SU-DHL-6 (cell line): ENCODE measurements around the gene LTBP1.

ENCODE experiments used
- H2AFZ ChIP-seq: fragments of 200-600 bp; sonication (generic); 2 replicates; pipeline ENCODE4 v1.6.1; 2014; ENCODE audit warnings: low read depth, mild to moderate bottlenecking, moderate library complexity, mixed read lengths, antibody characterized with exemption, low read length; ENCODE audit not compliant: severe bottlenecking
- H3F3A ChIP-seq: fragments of 200-600 bp; shearing (Covaris generic); 2 replicates; pipeline ENCODE4 v1.6.0; 2016; ENCODE audit warnings: antibody characterized with exemption, mild to moderate bottlenecking; ENCODE audit not compliant: insufficient read depth
- H3K27ac ChIP-seq: fragments of 200-600 bp; sonication (generic); 2 replicates; pipeline ENCODE4 v1.5.1; 2016; ENCODE audit warnings: low read depth, mild to moderate bottlenecking, low read length, moderate library complexity, mixed read lengths
- H3K27me3 ChIP-seq: fragments of 200-600 bp; sonication (generic), shearing (Covaris generic); 2 replicates; pipeline ENCODE4 v1.6.0; 2014; ENCODE audit warnings: mild to moderate bottlenecking, low read length
- H3K36me3 ChIP-seq: fragments of 200-600 bp; sonication (generic); 2 replicates; pipeline ENCODE4 v1.6.1; 2014; ENCODE audit warnings: mild to moderate bottlenecking, low read length, mixed read lengths
- H3K4me2 ChIP-seq: fragments of 300-600, 200-600 bp; shearing (Covaris generic), sonication (generic); 2 replicates; pipeline ENCODE4 v1.6.0; 2014; ENCODE audit warnings: low read length, low read depth, mild to moderate bottlenecking; ENCODE audit not compliant: poor library complexity, severe bottlenecking
- H3K4me3 ChIP-seq: fragments of 200-600 bp; sonication (generic); 2 replicates; pipeline ENCODE4 v1.5.1; 2014; ENCODE audit warnings: antibody characterized with exemption, low read length, mild to moderate bottlenecking, mixed read lengths; ENCODE audit not compliant: insufficient read depth, poor library complexity, severe bottlenecking
- H3K79me2 ChIP-seq: fragments of 200-600 bp; sonication (generic); 2 replicates; pipeline ENCODE4 v1.6.1; 2014; ENCODE audit warnings: mild to moderate bottlenecking, low read length, moderate library complexity; ENCODE audit not compliant: insufficient read depth
- H3K9ac ChIP-seq: fragments of 200-600 bp; sonication (generic); 2 replicates; pipeline ENCODE4 v1.7.0; 2014; ENCODE audit warnings: mild to moderate bottlenecking, low read length
- H3K9me2 ChIP-seq: fragments of 200-600 bp; sonication (generic); replicated peaks from 2 replicates; pipeline ENCODE4 v1.6.1; 2014; ENCODE audit warnings: low read length; ENCODE audit not compliant: insufficient read depth
- H3K9me3 ChIP-seq: fragments of 200-600 bp; sonication (generic); 2 replicates; pipeline ENCODE4 v1.6.1; 2014; ENCODE audit warnings: low read length, mixed read lengths; ENCODE audit not compliant: insufficient read depth
- H4K20me1 ChIP-seq: fragments of 200-600 bp; sonication (generic); 2 replicates; pipeline ENCODE4 v1.6.1; 2014; ENCODE audit warnings: low read depth, mild to moderate bottlenecking, antibody characterized with exemption, low read length, moderate library complexity, mixed read lengths
- EZH2phosphoT487 ChIP-seq: fragments of 200-600 bp; sonication (generic), shearing (Covaris generic); conservative IDR thresholded peaks from 2 replicates; pipeline ENCODE4 v1.6.1; 2018; ENCODE audit warnings: mild to moderate bottlenecking, antibody characterized with exemption, low read length, moderate library complexity, mixed read lengths
- TF ChIP-seq, protein P1 (sequence below): fragments of 200-600 bp; sonication (generic); IDR thresholded peaks from one replicate; pipeline ENCODE4 v1.5.1; 2017; ENCODE audit warnings: antibody characterized with exemption, mild to moderate bottlenecking, low read length, moderate library complexity; ENCODE audit not compliant: insufficient read depth, poor library complexity, severe bottlenecking

The LTBP1 gene

DNA sequence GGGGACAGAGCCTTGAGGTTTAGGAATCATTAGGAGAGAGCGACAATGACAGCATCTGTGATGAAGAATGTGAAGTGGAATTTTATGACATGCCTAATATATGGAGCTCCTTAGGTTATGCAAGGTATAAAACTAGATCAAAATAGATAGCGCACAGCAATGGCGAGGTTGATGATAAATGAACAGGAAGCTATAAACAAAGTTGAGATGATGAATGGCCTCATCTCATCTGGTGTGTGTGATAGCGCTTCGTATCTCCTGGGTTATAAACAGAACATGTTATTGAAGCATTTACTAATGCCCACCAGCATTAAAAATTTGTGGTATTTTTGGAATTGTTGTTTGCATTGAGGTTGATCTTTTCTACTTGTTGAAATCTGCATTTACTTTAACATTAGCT, 231.5 kb downstream of the LTBP1 start:
- no peak overlapping the region for H3K9ac ChIP-seq
- H3K27me3 ChIP-seq: no peaks in the 10 kb centered on the region
- TF ChIP-seq, protein P1, sequence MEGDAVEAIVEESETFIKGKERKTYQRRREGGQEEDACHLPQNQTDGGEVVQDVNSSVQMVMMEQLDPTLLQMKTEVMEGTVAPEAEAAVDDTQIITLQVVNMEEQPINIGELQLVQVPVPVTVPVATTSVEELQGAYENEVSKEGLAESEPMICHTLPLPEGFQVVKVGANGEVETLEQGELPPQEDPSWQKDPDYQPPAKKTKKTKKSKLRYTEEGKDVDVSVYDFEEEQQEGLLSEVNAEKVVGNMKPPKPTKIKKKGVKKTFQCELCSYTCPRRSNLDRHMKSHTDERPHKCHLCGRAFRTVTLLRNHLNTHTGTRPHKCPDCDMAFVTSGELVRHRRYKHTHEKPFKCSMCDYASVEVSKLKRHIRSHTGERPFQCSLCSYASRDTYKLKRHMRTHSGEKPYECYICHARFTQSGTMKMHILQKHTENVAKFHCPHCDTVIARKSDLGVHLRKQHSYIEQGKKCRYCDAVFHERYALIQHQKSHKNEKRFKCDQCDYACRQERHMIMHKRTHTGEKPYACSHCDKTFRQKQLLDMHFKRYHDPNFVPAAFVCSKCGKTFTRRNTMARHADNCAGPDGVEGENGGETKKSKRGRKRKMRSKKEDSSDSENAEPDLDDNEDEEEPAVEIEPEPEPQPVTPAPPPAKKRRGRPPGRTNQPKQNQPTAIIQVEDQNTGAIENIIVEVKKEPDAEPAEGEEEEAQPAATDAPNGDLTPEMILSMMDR: no peak
- no peak for TF ChIP-seq EZH2phosphoT487
- H3K4me2 ChIP-seq: no peak overlapping the region
- H2AFZ ChIP-seq: no peak overlapping the region
- peaks cover 17% of the 10 kb centered on the region for H3K36me3 ChIP-seq
- H3K4me3 ChIP-seq: no peak overlapping the region
- H3K9me2 ChIP-seq: no peaks in the 10 kb centered on the region
- H3K79me2 ChIP-seq: peaks cover 31% of the 10 kb centered on the region
- H3F3A ChIP-seq: peaks cover 5% of the 10 kb centered on the region
- H3K9me3 ChIP-seq: no peaks in the 10 kb centered on the region
- H4K20me1 ChIP-seq: no peaks in the 10 kb centered on the region
- H3K27ac ChIP-seq: no peak overlapping the region

GRCh38 chr2:33180915-33181314, 234.2 kb downstream of the LTBP1 start:
- Histone ChIP-seq H3K36me3 (peaks cover 22% of the 10 kb centered on the region), H3K9me3 (no peaks in the 10 kb centered on the region), H3K27ac (no peak overlapping the region), H3F3A (peaks cover 5% of the 10 kb centered on the region), H3K4me3 (no peak overlapping the region), H2AFZ (no peak overlapping the region), H3K79me2 (peaks cover 37% of the 10 kb centered on the region), H3K27me3 (no peaks in the 10 kb centered on the region), H4K20me1 (no peaks in the 10 kb centered on the region), H3K9me2 (no peaks in the 10 kb centered on the region), H3K4me2 (no peak overlapping the region), H3K9ac (no peak overlapping the region)
- TF ChIP-seq, protein P1: no peak
- no peak for TF ChIP-seq EZH2phosphoT487

- Histone ChIP-seq H4K20me1 (no peaks in the 10 kb centered on the region), H3K27ac (peak overlapping the region; percentile 73), H3K79me2 (peaks cover 37% of the 10 kb centered on the region), H3K4me2 (peak overlapping the region; percentile 39), H3K9ac (no peak overlapping the region), H3K9me2 (no peaks in the 10 kb centered on the region), H3F3A (peaks cover 5% of the 10 kb centered on the region), H3K4me3 (no peak overlapping the region), H3K36me3 (peaks cover 24% of the 10 kb centered on the region), H2AFZ (no peak overlapping the region), H3K9me3 (no peaks in the 10 kb centered on the region), H3K27me3 (no peaks in the 10 kb centered on the region)
- no peak for TF ChIP-seq EZH2phosphoT487
- TF ChIP-seq, protein P1: no peak
Observed at GRCh38 chr2:33181466-33181865, 234.7 kb downstream of the LTBP1 start.
